Measurements from ENCODE around the gene RGS6.

RGS6 gene

DNA sequence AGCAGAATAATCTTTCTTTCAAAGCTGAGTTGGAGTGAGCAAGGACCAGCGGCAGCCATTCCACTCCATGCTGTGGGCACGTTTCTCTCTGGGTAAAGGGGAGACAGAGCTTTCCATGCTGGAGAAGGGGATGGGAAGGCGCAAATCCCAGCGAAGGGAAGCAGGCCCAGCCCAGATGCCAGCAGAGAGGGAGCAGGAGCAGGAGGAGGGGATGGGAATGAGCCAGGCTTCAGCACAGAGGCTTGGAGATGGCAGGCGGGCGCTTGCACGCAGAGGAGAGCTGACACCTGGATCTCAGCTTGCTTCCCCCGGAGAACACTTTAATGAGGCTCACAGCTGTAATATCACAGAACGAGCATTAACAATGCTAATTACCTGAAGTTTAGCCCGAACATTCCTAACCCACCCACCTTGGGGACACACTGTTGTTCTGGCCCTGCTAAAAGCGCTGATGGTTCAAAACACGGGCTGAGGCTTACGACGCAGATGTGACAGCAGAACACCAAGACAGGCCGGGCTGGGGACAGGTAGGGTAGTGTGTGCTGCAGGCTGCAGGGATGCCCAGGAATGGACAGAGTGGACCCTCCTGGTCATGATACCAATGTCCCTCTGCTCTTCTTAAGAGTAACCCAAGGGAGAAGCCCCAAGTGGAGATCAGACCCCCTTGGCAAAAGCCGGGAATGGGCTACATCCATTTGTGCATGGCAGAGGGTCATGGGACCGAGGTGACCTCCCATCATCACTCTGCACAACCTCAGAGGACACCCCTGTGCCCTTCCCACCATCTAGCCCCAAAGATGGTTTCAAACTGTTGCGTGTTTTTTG is 673.1 kb downstream of the RGS6 start:
- no peaks in the 10 kb centered on the region for H3K36me3 ChIP-seq (ENCODE audit: control insufficient read depth, low read length)
- no peaks in the 10 kb centered on the region for H3F3A ChIP-seq (ENCODE audit: control insufficient read depth, insufficient read depth)
- H3K27me3 ChIP-seq (ENCODE audit: control insufficient read depth, low read length) = peaks cover 2% of the 10 kb centered on the region; the same call in 1 of the 2 replicates
- TF ChIP-seq, protein P1, sequence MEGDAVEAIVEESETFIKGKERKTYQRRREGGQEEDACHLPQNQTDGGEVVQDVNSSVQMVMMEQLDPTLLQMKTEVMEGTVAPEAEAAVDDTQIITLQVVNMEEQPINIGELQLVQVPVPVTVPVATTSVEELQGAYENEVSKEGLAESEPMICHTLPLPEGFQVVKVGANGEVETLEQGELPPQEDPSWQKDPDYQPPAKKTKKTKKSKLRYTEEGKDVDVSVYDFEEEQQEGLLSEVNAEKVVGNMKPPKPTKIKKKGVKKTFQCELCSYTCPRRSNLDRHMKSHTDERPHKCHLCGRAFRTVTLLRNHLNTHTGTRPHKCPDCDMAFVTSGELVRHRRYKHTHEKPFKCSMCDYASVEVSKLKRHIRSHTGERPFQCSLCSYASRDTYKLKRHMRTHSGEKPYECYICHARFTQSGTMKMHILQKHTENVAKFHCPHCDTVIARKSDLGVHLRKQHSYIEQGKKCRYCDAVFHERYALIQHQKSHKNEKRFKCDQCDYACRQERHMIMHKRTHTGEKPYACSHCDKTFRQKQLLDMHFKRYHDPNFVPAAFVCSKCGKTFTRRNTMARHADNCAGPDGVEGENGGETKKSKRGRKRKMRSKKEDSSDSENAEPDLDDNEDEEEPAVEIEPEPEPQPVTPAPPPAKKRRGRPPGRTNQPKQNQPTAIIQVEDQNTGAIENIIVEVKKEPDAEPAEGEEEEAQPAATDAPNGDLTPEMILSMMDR (IDR thresholded peaks at IDR 0.05; ENCODE audit: low read depth, low read length, poor library complexity, severe bottlenecking) = no peak
- TF ChIP-seq EZH2phosphoT487 (IDR thresholded peaks at IDR 0.05; ENCODE audit: borderline replicate concordance, low read length) = no peak
- H3K4me1 ChIP-seq (ENCODE audit: control insufficient read depth, low read length) = no peaks in the 10 kb centered on the region
- no peaks in the 10 kb centered on the region for H3K9me3 ChIP-seq (ENCODE audit: control insufficient read depth, insufficient read depth, low read length)
- no peaks in the 10 kb centered on the region for H4K20me1 ChIP-seq (ENCODE audit: control insufficient read depth, insufficient read depth, low read depth, low read length)
- no peak overlapping the region for H3K4me3 ChIP-seq (ENCODE audit: low read length)
- no peaks in the 10 kb centered on the region for H3K79me2 ChIP-seq (ENCODE audit: control insufficient read depth, low read length)
- no peak overlapping the region for H3K27ac ChIP-seq (ENCODE audit: low read depth, low read length)
- H3K4me2 ChIP-seq (ENCODE audit: low read length) = no peak overlapping the region
- no peaks in the 10 kb centered on the region for H3K9me2 ChIP-seq (replicated peaks; ENCODE audit: control insufficient read depth, low read length)

DNA sequence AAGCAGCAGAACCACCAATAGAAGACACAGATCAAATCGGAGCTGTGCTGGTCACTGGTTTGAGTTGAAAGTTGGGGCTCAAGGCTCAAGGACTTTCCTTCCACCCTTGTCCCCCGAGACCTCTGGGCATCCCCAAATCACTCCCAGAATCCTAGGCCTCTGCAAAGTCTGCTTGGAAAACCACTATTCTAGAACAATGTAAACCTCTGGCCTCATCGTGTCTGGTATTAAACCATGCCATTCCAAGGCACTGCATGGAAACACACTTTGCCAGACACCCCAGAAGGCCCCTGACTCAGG is 673.6 kb downstream of the RGS6 start:
- no peaks in the 10 kb centered on the region for H3K79me2 ChIP-seq (ENCODE audit: control insufficient read depth, low read length)
- no peak overlapping the region for H3K27ac ChIP-seq (ENCODE audit: low read depth, low read length)
- peaks cover 2% of the 10 kb centered on the region; the same call in 1 of the 2 replicates for H3K27me3 ChIP-seq (ENCODE audit: control insufficient read depth, low read length)
- no peaks in the 10 kb centered on the region for H3K9me3 ChIP-seq (ENCODE audit: control insufficient read depth, insufficient read depth, low read length)
- H3K36me3 ChIP-seq (ENCODE audit: control insufficient read depth, low read length) = no peaks in the 10 kb centered on the region
- H3K4me1 ChIP-seq (ENCODE audit: control insufficient read depth, low read length) = no peaks in the 10 kb centered on the region
- no peak for TF ChIP-seq EZH2phosphoT487 (IDR thresholded peaks at IDR 0.05; ENCODE audit: borderline replicate concordance, low read length)
- TF ChIP-seq, protein P1 (IDR thresholded peaks at IDR 0.05; ENCODE audit: low read depth, low read length, poor library complexity, severe bottlenecking) = no peak
- no peaks in the 10 kb centered on the region for H3F3A ChIP-seq (ENCODE audit: control insufficient read depth, insufficient read depth)
- H3K9me2 ChIP-seq (replicated peaks; ENCODE audit: control insufficient read depth, low read length) = no peaks in the 10 kb centered on the region
- H3K4me2 ChIP-seq (ENCODE audit: low read length) = no peak overlapping the region
- H4K20me1 ChIP-seq (ENCODE audit: control insufficient read depth, insufficient read depth, low read depth, low read length) = no peaks in the 10 kb centered on the region
- H3K4me3 ChIP-seq (ENCODE audit: low read length) = no peak overlapping the region

DNA sequence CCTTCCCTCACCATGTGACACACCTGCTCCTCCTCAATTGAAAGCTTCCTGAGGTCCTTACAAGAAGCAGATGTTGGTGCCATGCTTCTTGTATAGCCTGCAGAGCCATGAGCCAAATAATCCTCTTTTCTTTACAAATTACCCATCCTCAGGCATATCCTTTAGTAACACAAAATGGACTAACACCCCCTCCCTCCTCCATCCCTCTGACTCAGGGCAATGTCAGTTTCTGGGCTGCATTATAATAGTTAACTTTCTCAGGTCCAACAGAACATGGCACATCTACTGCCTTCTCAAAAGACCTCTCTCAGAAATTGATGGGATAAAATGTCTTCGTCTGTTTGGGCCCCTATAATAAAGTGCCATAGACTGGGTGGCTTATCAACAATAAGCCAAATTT is 674.6 kb downstream of the RGS6 start:
- Histone ChIP-seq H3K9me2 (replicated peaks; ENCODE audit: control insufficient read depth, low read length) (no peaks in the 10 kb centered on the region), H3K4me1 (ENCODE audit: control insufficient read depth, low read length) (no peaks in the 10 kb centered on the region), H3K79me2 (ENCODE audit: control insufficient read depth, low read length) (no peaks in the 10 kb centered on the region), H3K27me3 (ENCODE audit: control insufficient read depth, low read length) (peaks cover 2% of the 10 kb centered on the region; the same call in 1 of the 2 replicates), H3K4me3 (ENCODE audit: low read length) (no peak overlapping the region), H3K27ac (ENCODE audit: low read depth, low read length) (no peak overlapping the region), H3K4me2 (ENCODE audit: low read length) (no peak overlapping the region), H3F3A (ENCODE audit: control insufficient read depth, insufficient read depth) (no peaks in the 10 kb centered on the region), H3K9me3 (ENCODE audit: control insufficient read depth, insufficient read depth, low read length) (no peaks in the 10 kb centered on the region), H3K36me3 (ENCODE audit: control insufficient read depth, low read length) (no peaks in the 10 kb centered on the region), H4K20me1 (ENCODE audit: control insufficient read depth, insufficient read depth, low read depth, low read length) (no peaks in the 10 kb centered on the region)
- TF ChIP-seq, protein P1 (IDR thresholded peaks at IDR 0.05; ENCODE audit: low read depth, low read length, poor library complexity, severe bottlenecking) = no peak
- TF ChIP-seq EZH2phosphoT487 (IDR thresholded peaks at IDR 0.05; ENCODE audit: borderline replicate concordance, low read length) = no peak

Measured in DOHH2 (cell line).